Loucy (cell line): ENCODE data around the gene TMEM178B.

ENCODE experiments used
- H2AFZ ChIP-seq: fragments of 200-600 bp; sonication (generic); 2 replicates; pipeline ENCODE4 v1.6.0; 2016; ENCODE audit warnings: antibody characterized with exemption, mild to moderate bottlenecking, low read length, moderate library complexity
- H3F3A ChIP-seq: fragments of 200-600 bp; 2 replicates; pipeline ENCODE4 v1.6.0; 2016; ENCODE audit warnings: antibody characterized with exemption, low read depth, mild to moderate bottlenecking
- H3K27me3 ChIP-seq: fragments of 200-600 bp; sonication (generic); 2 replicates; pipeline ENCODE4 v1.6.1; 2014; ENCODE audit warnings: low read length, mild to moderate bottlenecking; ENCODE audit not compliant: insufficient read depth, poor library complexity, severe bottlenecking
- H3K36me3 ChIP-seq: fragments of 200-600 bp; sonication (generic); 2 replicates; pipeline ENCODE4 v1.6.1; 2016; ENCODE audit warnings: low read length; ENCODE audit not compliant: insufficient read depth
- H3K4me1 ChIP-seq: fragments of 200-600 bp; sonication (generic); 2 replicates; pipeline ENCODE4 v1.5.1; 2014; ENCODE audit warnings: low read length, mild to moderate bottlenecking; ENCODE audit not compliant: insufficient read depth, poor library complexity, severe bottlenecking
- H3K4me2 ChIP-seq: fragments of 200-600 bp; sonication (generic); 2 replicates; pipeline ENCODE4 v1.6.0; 2014; ENCODE audit warnings: antibody characterized with exemption, low read length, low read depth, mild to moderate bottlenecking; ENCODE audit not compliant: poor library complexity, severe bottlenecking
- H3K4me3 ChIP-seq: fragments of 200-600 bp; sonication (generic); 2 replicates; pipeline ENCODE4 v1.5.1; 2014; ENCODE audit warnings: low read length, mild to moderate bottlenecking, mixed read lengths; ENCODE audit not compliant: poor library complexity, severe bottlenecking
- H3K79me2 ChIP-seq: fragments of 200-600 bp; sonication (generic); 2 replicates; pipeline ENCODE4 v1.6.1; 2014; ENCODE audit warnings: low read length; ENCODE audit not compliant: insufficient read depth
- H3K9ac ChIP-seq: fragments of 200-600 bp; sonication (generic); 2 replicates; pipeline ENCODE4 v1.6.0; 2014; ENCODE audit warnings: mild to moderate bottlenecking, low read depth, low read length, moderate library complexity; ENCODE audit not compliant: poor library complexity, severe bottlenecking
- H3K9me2 ChIP-seq: fragments of 200-600 bp; sonication (generic); replicated peaks from 2 replicates; pipeline ENCODE4 v1.6.1; 2016; ENCODE audit warnings: low read depth, low read length, mixed read lengths
- H3K9me3 ChIP-seq: fragments of 200-600 bp; sonication (generic); 2 replicates; pipeline ENCODE4 v1.6.1; 2014; ENCODE audit warnings: mild to moderate bottlenecking, antibody characterized with exemption, low read length, low read depth; ENCODE audit not compliant: insufficient read depth
- H4K20me1 ChIP-seq: fragments of 200-600 bp; sonication (generic); 2 replicates; pipeline ENCODE4 v1.6.0; 2014; ENCODE audit warnings: antibody characterized with exemption, low read length, mild to moderate bottlenecking; ENCODE audit not compliant: insufficient read depth, poor library complexity, severe bottlenecking
- CTCF ChIP-seq: fragments of 200-600 bp; sonication (generic); conservative IDR thresholded peaks from 2 replicates; pipeline ENCODE4 v1.5.1; 2014; ENCODE audit warnings: mild to moderate bottlenecking, antibody characterized with exemption, low read length
- EZH2phosphoT487 ChIP-seq: fragments of 200-600 bp; IDR thresholded peaks from 2 replicates; pipeline ENCODE4 v1.6.1; 2018; ENCODE audit warnings: antibody characterized with exemption, mild to moderate bottlenecking, moderate library complexity, borderline replicate concordance

Gene TMEM178B

GRCh38 chr7:141500608-141501007 is 426.7 kb downstream of the TMEM178B start:
- Histone ChIP-seq H3F3A (no peaks in the 10 kb centered on the region), H2AFZ (no peak overlapping the region), H3K4me2 (no peak overlapping the region), H3K9me2 (0 out of 2 replicates have a peak, but pooled peaks cover under 1% of the 10 kb centered on the region), H3K9me3 (no peaks in the 10 kb centered on the region), H3K27me3 (no peaks in the 10 kb centered on the region), H3K36me3 (no peaks in the 10 kb centered on the region), H4K20me1 (no peaks in the 10 kb centered on the region), H3K79me2 (no peaks in the 10 kb centered on the region), H3K4me1 (no peaks in the 10 kb centered on the region), H3K4me3 (no peak overlapping the region), H3K9ac (no peak overlapping the region)
- no peak for TF ChIP-seq CTCF
- no peak for TF ChIP-seq EZH2phosphoT487

- TF ChIP-seq EZH2phosphoT487 (no peak), CTCF (no peak)
- Histone ChIP-seq H3K9ac (no peak overlapping the region), H3K79me2 (no peaks in the 10 kb centered on the region), H4K20me1 (no peaks in the 10 kb centered on the region), H3K4me2 (no peak overlapping the region), H3K9me2 (no peaks in the 10 kb centered on the region), H3K27me3 (no peaks in the 10 kb centered on the region), H3F3A (no peaks in the 10 kb centered on the region), H3K4me3 (no peak overlapping the region), H3K4me1 (no peaks in the 10 kb centered on the region), H3K9me3 (no peaks in the 10 kb centered on the region), H3K36me3 (no peaks in the 10 kb centered on the region), H2AFZ (no peak overlapping the region)
Observed at GRCh38 chr7:141501451-141501850, 427.6 kb downstream of the TMEM178B start.

GRCh38 chr7:141511316-141511675 is 437.4 kb downstream of the TMEM178B start:
- Histone ChIP-seq H3K9ac (no peak overlapping the region), H4K20me1 (no peaks in the 10 kb centered on the region), H3K4me2 (no peak overlapping the region), H3K79me2 (no peaks in the 10 kb centered on the region), H3F3A (no peaks in the 10 kb centered on the region), H2AFZ (no peak overlapping the region), H3K36me3 (no peaks in the 10 kb centered on the region), H3K9me2 (no peaks in the 10 kb centered on the region), H3K27me3 (no peaks in the 10 kb centered on the region), H3K9me3 (no peaks in the 10 kb centered on the region), H3K4me1 (no peaks in the 10 kb centered on the region), H3K4me3 (no peak overlapping the region)
- no peak for TF ChIP-seq EZH2phosphoT487
- no peak for TF ChIP-seq CTCF
